Ovary (tissue), 3 donors: ENCODE data around the gene OCA2.

Source experiments
- POLR2A ChIP-seq: fragments of 450-650 bp; IDR thresholded peaks from one replicate; pipeline ENCODE4 v1.6.1; 2017; ENCODE audit warnings: antibody characterized with exemption, mild to moderate bottlenecking, moderate library complexity
- TF ChIP-seq, protein P1 (sequence below), 3 donors: fragments of 450-650 bp in 2 of 3; fragments of 200-600 bp in 1 of 3; IDR thresholded peaks; one replicate each; pipeline versions ENCODE4 v1.5.1 to v1.8.0; 2016 to 2022; ENCODE audit warnings: antibody characterized with exemption in 3 of 3, mild to moderate bottlenecking in 1 of 3
- donor health status: DM: no; HTN: no; CAD: no.

DNA sequence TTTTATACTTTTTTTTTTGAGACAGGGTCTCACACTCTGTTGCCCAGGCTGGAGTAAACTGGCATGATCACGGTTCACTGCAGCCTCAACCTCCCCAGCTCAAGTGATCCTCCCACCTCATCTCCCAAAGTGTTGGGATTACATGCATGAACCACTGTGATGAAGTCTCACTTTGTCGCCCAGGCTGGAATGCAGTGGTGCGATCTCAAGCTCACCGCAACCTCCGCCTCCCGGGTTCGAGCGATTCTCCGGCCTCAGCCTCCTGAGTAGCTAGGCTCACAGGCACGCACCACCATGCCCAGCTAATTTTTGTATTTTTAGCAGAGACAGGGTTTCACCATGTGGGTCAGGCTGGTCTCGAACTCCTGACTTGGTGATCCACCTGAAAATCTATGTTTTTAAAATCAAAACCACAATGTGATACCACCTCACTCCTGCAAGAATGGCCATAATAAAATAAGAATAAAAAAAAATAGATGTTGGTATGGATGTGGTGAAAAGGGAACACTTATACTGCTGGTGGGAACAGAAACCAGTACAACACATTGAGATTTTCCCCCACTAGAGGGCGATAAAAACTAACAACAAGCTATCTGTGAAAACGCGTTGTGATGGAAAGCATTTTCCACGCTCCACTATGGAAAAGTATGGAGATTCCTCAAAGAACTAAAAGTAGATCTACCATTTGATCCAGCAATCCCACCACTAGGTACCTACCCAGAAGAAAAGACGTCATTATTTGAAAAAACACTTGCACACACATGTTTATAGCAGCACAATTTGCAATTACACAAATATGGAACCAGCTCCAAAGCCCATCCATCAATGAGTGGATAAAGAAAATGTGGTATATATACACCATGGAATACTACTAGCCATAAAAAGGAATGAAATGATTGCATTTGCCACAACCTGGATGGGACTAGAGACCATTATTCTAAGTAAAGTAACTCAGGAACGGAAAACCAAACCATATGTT, 26.8 kb upstream of the OCA2 start:
- TF ChIP-seq, protein P1, sequence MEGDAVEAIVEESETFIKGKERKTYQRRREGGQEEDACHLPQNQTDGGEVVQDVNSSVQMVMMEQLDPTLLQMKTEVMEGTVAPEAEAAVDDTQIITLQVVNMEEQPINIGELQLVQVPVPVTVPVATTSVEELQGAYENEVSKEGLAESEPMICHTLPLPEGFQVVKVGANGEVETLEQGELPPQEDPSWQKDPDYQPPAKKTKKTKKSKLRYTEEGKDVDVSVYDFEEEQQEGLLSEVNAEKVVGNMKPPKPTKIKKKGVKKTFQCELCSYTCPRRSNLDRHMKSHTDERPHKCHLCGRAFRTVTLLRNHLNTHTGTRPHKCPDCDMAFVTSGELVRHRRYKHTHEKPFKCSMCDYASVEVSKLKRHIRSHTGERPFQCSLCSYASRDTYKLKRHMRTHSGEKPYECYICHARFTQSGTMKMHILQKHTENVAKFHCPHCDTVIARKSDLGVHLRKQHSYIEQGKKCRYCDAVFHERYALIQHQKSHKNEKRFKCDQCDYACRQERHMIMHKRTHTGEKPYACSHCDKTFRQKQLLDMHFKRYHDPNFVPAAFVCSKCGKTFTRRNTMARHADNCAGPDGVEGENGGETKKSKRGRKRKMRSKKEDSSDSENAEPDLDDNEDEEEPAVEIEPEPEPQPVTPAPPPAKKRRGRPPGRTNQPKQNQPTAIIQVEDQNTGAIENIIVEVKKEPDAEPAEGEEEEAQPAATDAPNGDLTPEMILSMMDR (IDR thresholded peaks at IDR 0.05), result peak; percentile 10 to 31 (median 18)
- TF ChIP-seq POLR2A, result no peak
